ENCODE results near the gene USP17L11.
"Not testable (repeated sequence)": the region's sequence is repeated elsewhere in the genome, so short reads cannot be mapped to it uniquely, and the experiment has no call there.

DNA sequence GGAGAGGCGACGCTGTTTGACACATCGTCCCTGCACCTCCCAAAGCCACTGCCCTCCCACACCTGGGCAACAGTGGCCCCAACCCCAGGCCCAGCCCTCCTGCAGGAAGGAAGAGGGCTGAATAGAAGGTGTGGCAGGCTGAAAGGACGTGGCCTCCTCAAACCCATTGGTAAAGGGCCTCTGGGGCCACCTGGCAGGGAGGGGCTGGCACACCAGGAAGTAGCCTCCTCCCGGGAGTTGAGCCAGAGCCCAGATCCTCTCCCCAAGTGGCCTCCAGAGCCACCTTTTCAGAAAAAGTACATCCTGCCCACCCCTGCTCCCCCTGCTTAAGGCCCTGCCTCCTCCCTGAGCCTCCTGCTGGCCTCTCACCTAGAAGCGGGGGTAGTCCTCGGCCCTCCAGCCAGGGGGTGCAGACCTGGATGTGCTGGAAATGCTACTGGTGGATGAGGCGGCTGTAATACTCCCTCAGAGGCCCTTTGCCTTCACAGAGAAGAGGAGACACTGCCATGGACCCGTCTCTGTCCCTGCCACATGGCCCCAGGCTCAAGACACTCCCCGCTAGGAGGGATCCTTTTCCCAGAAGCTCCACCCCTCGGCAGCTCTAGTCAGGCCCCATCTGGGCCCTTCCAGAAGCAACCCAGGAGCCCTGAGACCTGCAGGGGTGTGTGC, 45.3 kb upstream of the USP17L11 start, which contains the start of gene FAM90A26:
- TF ChIP-seq ZNF274 (IDR thresholded peaks at IDR 0.05; ENCODE audit: low read depth, low read length); CEBPB (IDR thresholded peaks at IDR 0.05; ENCODE audit: low read depth); YY1 (IDR thresholded peaks at IDR 0.05; ENCODE audit: extremely low read depth, insufficient replicate concordance, low read depth, low read length); SRF (IDR thresholded peaks at IDR 0.05; ENCODE audit: low read depth); POLR2A (IDR thresholded peaks at IDR 0.05; ENCODE audit: borderline replicate concordance, extremely low read depth, insufficient read depth, insufficient read length); POLR2AphosphoS5 (IDR thresholded peaks at IDR 0.05; ENCODE audit: low read depth, low read length); RAD21 (IDR thresholded peaks at IDR 0.05; ENCODE audit: low read depth): not testable (repeated sequence)
- TF ChIP-seq, protein P1, sequence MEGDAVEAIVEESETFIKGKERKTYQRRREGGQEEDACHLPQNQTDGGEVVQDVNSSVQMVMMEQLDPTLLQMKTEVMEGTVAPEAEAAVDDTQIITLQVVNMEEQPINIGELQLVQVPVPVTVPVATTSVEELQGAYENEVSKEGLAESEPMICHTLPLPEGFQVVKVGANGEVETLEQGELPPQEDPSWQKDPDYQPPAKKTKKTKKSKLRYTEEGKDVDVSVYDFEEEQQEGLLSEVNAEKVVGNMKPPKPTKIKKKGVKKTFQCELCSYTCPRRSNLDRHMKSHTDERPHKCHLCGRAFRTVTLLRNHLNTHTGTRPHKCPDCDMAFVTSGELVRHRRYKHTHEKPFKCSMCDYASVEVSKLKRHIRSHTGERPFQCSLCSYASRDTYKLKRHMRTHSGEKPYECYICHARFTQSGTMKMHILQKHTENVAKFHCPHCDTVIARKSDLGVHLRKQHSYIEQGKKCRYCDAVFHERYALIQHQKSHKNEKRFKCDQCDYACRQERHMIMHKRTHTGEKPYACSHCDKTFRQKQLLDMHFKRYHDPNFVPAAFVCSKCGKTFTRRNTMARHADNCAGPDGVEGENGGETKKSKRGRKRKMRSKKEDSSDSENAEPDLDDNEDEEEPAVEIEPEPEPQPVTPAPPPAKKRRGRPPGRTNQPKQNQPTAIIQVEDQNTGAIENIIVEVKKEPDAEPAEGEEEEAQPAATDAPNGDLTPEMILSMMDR (IDR thresholded peaks at IDR 0.05 in 2 of 3, conservative IDR thresholded peaks at IDR 0.05 in 1 of 3; ENCODE audit: borderline replicate concordance in 1 of 3, insufficient read depth in 1 of 3, low read depth in 2 of 3, low read length in 2 of 3), result not testable (repeated sequence)
- TF ChIP-seq, protein P2, sequence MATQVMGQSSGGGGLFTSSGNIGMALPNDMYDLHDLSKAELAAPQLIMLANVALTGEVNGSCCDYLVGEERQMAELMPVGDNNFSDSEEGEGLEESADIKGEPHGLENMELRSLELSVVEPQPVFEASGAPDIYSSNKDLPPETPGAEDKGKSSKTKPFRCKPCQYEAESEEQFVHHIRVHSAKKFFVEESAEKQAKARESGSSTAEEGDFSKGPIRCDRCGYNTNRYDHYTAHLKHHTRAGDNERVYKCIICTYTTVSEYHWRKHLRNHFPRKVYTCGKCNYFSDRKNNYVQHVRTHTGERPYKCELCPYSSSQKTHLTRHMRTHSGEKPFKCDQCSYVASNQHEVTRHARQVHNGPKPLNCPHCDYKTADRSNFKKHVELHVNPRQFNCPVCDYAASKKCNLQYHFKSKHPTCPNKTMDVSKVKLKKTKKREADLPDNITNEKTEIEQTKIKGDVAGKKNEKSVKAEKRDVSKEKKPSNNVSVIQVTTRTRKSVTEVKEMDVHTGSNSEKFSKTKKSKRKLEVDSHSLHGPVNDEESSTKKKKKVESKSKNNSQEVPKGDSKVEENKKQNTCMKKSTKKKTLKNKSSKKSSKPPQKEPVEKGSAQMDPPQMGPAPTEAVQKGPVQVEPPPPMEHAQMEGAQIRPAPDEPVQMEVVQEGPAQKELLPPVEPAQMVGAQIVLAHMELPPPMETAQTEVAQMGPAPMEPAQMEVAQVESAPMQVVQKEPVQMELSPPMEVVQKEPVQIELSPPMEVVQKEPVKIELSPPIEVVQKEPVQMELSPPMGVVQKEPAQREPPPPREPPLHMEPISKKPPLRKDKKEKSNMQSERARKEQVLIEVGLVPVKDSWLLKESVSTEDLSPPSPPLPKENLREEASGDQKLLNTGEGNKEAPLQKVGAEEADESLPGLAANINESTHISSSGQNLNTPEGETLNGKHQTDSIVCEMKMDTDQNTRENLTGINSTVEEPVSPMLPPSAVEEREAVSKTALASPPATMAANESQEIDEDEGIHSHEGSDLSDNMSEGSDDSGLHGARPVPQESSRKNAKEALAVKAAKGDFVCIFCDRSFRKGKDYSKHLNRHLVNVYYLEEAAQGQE (IDR thresholded peaks at IDR 0.05; ENCODE audit: low read depth), result not testable (repeated sequence)
- TF ChIP-seq, protein P3, sequence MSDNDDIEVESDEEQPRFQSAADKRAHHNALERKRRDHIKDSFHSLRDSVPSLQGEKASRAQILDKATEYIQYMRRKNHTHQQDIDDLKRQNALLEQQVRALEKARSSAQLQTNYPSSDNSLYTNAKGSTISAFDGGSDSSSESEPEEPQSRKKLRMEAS (IDR thresholded peaks at IDR 0.05), result not testable (repeated sequence)

Data from HCT116 (cell line).